HG03045 (cell line): ENCODE measurements around the gene CASKIN2.

ENCODE experiments used
- ATAC-seq: cut with Tn5 transposase; IDR thresholded peaks from one replicate; pipeline ENCODE4 v1.9.1; 2021; ENCODE audit warnings: mild to moderate bottlenecking, moderate library complexity; ENCODE audit not compliant: unreplicated experiment

CASKIN2 gene

DNA sequence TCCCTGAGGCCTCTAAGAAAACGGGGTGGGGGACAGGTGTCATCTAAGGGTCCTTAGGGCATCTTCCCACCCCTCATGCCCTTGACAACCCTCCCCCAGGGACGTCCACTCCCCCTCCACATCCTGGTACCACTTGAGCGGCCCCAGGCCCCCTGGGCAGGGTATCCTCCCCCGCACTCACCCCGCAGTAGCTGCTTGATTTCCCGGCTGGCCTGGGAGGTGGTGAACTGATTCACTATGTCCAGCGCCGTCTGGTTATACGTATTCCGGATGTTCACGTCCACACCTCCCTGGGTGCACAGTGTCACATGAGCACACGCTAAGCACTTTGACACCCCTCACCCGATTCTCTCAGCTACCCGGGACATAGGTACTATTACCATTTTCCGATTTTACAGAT is 9.7 kb downstream of the CASKIN2 start:
- no peak for ATAC-seq

DNA sequence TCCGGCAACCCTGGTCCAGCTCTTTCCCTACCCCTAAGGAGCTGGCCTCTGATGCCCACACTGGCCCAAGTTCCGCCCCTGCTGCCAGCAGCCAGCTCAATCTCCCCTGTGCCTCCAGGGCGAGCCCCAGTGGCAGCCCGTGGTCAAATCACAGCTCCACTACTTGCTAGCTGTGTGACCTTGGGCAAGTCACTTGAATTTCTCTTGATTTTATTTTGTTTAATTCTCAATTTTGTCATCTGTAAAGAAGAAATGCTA is 10.3 kb downstream of the CASKIN2 start:
- ATAC-seq = no peak

DNA sequence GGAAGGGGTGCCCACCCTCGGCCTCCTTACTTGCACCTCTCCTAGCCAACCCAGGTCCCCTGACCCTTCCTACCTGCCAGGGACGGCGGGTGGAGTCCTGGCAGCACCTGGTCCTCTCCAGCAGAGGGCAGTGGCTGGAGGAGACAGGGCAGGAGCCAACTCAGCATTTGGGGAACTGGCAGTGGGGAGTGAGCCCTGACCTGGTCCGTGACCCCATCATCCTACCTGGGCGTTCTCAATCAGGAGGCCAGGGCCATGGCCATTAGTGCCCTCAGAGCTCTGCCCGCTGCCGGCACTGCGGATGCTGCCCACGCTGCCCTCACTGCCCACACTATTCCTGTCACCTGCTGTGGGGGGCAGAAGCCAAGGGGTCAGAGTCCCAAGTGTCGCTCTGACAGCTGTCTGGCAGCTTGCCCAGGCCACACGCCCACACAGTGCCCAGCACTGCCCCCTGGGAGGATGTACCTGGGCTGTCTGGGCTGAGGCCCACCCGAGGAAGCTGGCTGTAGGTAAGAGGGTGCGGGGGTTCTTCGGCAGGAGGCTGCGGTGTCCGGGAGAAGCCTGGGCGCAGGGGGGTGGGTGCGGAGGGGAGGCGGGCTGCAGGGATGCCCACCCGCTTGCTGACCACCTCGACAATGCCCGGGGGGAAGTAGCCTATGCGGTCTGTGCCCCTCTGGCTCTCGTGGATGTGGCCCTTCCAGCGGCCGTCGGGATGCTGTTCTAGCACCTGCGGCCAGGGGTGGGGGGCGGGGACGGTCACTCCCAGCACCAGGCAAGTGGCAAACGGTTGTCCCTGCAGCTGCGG is 10.8 kb downstream of the CASKIN2 start:
- no peak for ATAC-seq

DNA sequence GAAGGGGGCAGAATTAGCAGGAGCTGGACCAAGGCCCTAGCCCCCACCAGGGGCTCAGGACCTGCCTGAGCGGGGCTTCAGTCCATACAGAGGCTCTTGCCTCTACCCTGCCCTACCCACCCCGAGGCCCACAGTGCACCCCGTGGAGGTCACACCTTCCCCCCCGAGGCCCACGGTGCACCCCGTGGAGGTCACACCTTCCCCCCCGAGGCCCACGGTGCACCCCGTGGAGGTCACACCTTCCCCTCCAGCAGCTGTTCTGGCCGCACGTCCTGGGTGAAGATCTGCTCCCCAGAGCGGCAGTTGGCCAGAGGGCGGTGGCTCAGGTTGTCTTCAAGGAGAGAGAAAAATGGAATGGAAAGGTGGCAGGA is 11.4 kb downstream of the CASKIN2 start:
- ATAC-seq = no peak

DNA sequence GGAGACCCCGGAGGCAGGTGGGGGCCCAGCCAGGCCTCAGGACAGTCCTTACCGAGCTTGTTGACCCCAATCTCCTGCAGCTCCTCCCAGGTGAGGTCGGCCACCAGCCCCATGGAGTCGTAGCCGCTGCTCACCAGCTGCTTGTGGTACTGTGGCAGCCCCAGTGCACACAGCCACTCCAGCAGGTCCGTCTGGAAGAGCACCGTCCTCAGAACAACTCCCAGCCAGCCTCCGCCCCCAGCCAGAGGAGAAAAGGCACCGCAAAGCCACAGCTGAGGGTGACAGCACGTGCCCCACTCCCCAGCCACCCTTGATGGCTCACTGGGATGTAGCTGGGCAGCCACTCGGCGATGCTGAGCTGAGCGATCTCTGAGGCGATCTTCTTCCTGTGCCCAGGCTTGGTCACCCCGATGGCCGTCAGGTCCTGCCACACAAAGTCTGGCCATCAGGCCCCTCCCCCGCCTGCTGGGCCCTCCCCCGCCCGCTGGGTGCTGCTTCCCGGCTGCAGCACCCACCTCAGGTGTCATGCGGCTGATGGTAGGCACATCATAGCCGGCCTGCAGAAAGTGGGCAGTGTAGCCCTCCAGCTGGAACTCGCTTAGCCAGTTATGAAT is 11.9 kb downstream of the CASKIN2 start:
- no peak for ATAC-seq

DNA sequence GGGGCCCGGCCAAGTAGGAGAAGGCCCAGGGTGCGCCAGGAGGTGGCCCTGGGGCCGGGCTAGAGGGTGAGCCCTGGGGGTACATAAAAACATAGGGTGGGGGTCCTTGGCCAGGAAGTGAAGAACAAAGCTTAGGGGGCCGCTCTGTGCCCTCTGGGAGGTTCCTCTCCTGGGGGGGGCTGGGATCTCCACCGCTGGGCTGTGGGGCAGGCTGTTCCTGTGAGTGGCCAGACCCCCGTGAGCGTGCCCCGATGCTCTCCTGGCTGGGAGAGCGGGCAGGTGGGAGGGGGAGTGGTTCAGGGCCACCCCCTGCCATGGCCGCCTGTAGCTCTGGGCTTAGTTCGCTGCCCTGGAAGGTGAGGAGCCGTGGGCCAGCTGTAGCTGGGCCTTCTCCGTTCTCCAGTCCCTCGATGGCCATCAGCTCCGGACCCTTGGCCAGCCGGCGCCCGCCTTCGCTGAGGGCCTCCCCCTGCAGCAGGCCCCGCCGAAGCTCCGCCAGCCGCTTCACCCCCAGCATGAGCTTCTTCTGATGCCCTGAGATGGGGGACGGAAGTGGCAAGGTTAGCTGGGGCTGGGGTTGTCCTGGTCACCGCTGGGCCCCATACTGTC is 12.5 kb downstream of the CASKIN2 start:
- no peak for ATAC-seq

DNA sequence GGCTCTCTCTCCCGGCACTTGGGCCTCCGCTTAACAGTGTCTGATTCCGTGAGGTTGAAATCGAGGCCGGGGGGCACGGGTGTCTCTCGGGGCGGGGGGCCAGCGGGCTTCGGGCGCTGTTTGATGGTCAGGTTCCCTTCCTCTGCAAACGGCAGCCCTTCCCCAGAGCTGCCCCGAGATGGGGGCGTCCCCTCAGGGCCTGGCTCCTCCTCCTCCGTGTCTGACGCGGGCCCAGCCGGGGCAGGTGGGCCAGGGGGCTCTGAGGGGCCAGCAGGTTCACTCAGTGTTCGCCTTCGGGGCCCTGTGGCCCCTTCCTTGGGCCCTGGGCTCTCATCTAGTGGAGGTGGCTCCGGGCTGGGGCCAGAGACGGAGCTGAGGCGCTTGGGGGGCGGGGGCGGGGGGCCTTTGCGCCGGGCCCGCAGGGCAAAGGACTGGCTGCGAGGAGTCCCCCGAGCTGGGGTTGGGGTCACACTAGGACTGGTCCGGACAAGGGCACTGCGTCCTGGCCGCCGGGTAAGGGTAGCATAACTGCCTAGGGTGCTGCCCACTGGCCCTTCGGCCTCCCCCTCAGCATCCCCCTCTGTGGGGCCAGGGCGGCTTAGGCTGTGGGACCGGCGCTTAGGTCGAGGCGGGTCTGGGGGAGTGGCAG is 13.1 kb downstream of the CASKIN2 start:
- ATAC-seq = no peak

DNA sequence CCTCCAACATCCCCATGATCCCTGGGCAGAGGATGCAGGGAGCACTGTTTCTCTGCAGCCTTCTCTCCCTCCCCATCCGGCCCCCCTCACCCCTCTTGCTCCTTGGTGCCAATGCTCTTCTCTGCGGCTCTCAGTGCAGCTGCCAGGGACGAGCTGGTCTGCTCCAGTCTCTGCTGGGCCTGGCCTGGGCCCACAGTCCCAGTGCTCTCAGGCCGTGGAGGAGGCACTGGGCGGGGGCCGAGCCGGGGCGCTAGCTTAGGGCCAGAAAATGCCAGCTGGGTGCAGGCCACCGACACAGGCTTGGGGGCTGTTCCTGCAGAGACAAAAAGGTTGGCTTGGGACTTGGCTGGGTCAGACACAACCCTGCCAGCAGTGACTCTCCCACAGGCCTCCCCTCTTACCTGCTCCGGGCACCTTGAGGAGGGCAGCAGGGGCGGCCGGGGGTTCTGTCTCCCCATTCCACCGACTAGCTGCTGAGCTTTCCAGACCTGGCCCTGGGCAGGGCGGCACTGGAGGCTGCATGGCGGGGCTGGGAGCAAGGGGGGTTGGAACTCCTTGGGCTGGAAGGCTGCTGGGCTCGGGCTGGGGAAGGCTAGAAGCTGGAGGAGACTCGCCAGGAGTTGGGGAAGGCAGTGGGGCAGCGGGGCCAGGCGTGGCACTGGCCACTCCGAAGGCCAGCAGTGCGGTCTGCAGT is 13.8 kb downstream of the CASKIN2 start:
- ATAC-seq = no peak

DNA sequence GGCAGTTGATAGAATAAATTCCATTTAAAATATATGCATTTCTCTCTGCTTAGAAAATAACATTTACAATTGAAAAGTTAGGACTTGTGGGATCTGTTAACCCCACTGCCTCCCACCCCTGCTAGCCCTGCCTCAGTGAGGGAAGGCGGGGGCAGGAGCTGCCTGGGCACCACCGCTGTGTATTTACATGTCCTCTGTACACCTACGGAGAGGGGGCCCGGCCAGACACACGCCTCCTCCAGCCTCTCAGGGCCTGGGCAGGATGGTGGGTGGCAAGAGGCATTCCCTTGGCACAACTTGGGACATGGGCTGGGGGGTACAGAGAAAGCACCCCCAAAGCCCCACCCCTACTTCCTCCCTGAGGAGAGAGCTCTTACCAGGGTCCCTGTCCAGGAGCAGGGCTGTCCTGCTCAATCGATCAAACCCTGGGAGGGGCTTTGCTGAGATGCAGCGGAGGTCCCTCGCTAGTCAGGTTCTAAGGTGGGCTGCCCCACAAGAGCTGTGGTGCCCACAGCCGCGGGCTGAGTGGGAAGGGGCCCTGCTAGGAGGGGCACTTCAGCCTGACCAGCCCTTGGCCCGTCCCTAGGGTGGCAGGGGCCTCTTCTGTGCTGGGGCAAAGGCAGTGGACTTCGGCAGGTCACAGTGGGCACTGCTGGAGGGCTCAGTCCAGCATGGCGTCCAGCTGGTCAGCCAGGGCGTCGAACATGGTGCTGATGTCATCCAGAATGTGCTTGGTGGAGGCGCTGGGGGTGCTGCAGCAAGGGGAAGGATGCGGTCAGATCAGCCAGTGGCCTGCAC is 14.7 kb downstream of the CASKIN2 start:
- ATAC-seq = no peak

DNA sequence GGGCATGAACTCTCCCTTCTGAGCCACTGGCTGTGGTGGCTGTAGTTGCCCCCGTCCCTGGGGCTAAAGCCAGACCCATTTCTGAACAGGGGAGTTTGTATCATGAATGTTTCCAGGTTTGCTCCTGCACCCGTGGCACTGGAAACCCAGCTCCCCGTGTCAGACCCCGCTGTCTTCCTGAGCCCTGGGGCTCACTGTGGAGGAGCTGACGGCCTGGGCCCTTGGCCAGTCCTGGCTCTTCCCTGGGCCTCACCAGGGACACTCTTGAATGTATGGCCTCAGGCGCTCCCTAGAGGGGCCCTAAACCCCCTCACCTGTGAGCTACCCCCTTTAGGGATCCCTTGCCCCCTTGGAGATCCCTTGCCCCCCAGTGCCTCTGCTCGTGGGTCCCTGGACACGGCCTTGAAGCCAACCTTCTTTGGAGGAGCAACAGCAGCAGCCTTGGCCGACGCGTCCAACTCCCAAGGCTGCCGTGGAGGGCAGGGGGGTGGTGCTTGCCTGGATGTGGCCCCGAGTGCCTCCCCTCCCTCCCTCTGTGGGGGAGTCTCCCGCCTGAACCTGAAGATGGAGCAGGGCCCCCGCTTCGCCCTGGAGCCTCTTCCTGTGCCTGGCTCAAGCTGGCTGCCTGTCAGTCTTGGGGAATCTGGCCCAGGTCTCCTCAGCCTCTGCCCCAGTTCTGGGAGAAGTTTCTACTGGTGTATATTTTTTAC is 15.9 kb downstream of the CASKIN2 start:
- no peak for ATAC-seq

DNA sequence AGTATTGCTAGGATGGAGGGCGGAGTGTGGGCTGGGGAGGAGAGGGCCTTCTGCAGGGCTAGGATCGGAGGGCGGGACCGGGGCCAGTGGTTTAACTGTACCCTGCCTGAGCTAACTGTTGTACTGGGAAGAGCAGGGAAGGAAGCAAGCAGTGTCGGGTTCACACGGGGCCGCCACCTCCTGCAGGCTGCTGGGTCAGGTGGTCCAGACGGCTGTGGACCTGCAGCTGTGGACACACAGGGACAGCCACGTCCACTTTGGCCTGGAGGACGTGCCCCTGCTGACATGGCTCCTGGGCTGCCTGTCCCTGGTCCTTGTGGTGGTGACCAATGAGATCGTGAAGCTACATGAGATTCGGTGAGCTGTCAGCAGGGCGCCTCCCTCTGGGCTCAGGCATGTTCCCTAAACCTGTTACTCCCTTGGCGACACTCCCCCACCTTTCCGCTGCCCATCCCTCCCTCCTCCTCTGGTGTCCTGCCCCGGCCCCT is 16.6 kb downstream of the CASKIN2 start:
- no peak for ATAC-seq

DNA sequence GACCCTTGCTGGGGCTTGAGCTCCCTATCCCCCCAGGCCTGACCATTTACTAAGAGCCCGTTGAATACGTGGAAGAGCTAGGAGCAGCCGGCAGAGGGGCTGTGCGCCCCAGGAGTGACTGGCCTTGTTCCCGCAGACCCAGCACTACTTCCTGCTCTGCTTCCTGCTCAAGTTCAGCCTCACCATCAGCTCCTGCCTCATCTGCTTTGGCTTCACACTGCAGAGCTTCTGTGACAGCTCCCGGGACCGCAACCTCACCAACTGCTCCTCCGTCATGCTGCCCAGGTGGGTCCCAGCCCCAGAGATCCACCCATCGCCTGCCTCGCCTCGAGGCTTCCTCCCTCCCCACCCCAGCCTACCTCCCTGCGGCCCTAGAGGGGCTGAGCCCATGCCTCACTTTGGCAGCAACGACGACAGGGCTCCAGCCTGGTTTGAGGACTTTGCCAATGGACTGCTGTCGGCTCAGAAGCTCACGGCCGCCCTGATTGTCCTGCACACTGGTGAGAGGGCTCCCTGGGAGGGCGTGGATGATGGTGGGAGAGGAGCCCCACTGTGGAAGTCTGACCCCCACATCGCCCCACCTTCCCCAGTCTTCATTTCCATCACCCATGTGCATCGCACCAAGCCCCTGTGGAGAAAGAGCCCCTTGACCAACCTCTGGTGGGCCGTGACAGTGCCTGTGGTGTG is 17.2 kb downstream of the CASKIN2 start:
- ATAC-seq = no peak

DNA sequence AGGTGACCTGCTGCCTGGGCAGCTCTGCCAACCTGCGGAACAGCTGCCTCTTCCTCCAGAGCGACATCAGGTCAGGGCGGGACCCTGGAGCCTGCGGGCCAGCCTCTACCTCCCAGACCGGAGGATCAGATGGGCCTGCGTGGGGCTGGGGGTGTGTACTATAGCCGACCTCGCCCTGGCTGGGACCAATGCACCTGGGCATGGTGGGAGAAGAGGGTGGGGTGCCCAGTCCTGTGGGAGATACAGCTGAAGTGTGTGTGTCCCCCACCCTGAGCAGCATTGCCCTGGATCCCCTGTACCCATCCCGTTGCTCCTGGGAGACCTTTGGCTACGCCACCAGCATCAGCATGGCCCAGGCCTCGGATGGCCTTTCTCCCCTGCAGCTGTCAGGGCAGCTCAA is 19.3 kb downstream of the CASKIN2 start:
- ATAC-seq = no peak

DNA sequence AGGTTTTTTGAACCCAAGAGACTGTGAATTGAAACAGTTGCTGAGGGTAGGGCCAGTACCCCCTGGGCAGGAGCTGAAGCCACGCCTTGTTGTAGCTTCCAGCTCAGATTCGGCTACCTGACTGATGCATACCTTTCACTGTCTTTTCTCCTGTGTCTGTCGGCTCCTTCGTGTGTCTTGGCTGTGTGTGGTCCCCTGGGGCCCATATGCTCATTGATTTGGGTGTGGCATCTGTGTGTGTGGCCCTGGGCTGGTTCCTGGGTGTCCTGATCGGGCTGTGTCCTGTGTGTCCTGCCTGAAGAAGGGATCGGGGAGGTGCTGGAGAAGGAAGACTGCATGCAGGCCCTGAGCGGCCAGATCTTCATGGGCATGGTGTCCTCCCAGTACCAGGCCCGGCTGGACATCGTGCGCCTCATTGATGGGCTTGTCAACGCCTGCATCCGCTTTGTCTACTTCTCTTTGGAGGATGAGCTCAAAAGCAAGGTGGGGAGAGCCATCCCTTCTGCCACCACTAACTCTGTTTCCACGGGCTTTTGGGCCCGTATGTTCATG is 20.9 kb downstream of the CASKIN2 start:
- ATAC-seq = no peak

DNA sequence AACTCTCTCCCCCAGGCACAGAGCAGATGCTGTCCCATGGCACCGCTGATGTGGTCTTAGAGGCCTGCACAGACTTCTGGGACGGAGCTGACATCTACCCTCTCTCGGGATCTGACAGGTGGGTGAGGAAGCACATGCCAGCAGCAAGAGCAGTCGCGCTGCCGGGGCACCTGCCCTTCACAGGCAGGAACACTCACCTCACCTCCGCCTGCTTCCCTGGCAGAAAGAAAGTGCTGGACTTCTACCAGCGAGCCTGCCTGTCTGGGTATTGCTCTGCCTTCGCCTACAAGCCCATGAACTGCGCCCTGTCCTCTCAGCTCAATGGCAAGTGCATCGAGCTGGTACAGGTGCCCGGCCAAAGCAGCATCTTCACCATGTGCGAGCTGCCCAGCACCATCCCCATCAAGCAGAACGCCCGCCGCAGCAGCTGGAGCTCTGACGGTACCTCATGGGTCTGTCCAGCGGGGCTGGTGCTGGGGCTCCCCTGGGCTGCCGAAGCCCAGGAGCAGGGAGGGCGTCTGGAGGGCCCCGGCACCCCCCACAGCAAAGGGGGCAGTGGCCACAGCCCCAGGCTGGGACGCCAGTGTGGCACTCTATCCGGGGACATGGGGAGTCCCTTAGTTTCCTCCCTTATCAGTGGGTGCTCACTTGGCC is 21.7 kb downstream of the CASKIN2 start:
- ATAC-seq = no peak

DNA sequence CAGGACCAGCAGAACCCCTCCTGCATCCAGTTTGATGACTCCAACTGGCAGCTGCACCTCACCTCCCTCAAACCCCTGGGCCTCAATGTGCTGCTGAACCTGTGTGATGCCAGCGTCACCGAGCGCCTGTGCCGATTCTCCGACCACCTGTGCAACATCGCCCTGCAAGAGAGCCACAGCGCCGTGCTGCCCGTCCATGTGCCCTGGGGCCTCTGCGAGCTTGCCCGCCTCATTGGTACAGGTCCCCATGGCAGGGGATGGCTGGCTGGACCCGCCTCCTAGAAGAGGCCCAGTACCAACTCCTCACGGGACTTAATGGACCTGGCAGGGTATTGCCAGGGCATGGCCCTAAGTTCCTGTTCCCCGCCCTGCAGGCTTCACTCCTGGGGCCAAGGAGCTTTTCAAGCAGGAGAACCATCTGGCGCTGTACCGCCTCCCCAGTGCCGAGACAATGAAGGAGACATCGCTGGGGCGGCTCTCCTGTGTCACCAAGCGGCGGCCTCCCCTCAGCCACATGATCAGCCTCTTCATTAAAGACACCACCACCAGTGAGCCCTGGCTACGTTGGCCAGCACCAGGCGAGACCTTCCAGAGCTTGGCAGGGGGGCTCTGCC is 22.7 kb downstream of the CASKIN2 start:
- ATAC-seq = no peak

DNA sequence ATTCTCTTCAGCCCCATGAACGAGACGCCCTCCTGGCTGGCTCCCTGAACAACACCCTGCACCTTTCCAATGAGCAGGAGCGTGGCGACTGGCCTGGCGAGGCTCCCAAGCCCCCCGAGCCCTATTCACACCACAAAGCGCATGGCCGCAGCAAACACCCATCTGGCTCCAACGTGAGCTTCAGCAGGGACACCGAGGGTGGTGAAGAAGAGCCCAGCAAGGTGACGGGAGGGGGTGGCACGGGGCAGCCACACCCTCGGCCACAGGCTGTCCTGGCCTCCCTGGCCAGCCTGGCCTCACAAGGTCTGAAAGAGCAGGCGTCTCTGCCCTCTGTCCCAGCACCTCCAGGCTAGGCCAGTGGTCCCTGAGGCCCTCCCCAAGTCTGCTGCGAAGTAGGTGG is 23.7 kb downstream of the CASKIN2 start:
- ATAC-seq = no peak
